ENCODE data around the gene CRY2. TPM values are rescaled to one million over a fixed set of nuclear protein-coding genes. Genes with fewer than 3 reads are reported as not detected.

The CRY2 gene
- total RNA-seq, 2 donors from 2014 or later = 14.0 to 31.4 TPM

DNA sequence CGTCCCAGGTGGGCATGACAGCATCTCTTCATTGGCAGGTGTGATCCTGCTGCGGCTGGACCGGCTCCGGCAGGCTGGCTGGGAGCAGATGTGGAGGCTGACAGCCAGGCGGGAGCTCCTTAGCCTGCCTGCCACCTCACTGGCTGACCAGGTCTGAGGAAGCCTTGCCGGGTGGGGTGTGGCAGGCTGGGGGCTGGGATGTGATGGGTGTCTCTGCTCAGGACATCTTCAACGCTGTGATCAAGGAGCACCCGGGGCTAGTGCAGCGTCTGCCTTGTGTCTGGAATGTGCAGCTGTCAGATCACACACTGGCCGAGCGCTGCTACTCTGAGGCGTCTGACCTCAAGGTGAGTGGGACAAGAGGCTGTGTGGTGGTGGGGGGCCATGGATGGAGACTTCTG is 78.7 kb downstream of the CRY2 start:
- DNase-seq (ENCODE audit: low spot score in 2 of 2) (no peak), ATAC-seq (no peak)
- no peaks in the 10 kb centered on the region for H3K9me3 Mint-ChIP-seq
- H3K36me3 Mint-ChIP-seq = no peaks in the 10 kb centered on the region
- peak overlapping the region in 1 of 2 donors; percentile 22 for H3K27ac Mint-ChIP-seq

DNA sequence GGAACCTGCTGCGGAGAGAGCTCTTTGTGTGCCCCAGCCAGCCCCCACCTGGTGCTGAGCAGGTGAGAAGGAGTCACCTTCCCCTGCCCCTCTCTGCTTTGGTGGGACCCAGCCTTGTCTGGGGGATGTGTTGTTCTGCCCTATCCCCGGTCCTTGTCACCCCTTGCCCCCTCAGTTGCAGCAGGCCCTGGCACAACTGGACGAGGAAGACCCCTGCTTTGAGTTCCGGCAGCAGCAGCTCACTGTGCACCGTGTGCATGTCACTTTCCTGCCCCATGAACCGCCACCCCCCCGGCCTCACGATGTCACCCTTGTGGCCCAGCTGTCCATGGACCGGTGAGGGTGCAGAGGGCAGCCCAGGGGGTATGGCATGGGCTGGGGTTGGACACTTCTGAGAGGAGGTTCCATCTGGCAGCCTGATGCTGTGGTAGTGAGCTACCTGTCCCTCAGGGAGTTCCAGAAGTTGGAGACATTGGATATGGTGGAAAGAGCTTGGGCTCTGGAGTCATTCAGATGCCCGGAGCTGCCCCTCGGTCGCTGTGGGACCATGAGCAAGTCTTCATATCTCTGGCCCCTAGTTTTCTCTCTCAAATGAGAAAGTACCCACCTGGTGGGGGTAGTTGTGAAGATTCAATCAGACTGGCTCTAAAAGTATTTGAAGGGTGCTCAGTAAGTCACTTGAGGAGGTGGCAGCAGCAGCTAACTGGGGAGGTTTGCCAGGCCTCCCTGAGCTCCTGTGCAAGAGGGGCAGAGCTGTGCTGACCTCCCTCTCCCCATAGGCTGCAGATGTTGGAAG is 79.5 kb downstream of the CRY2 start:
- ATAC-seq = no peak
- DNase-seq (ENCODE audit: low spot score in 2 of 2) = no peak
- Mint-ChIP-seq H3K36me3 (no peaks in the 10 kb centered on the region), H3K27ac (peak overlapping the region in 1 of 2 donors; percentile 50), H3K9me3 (no peaks in the 10 kb centered on the region)

DNA sequence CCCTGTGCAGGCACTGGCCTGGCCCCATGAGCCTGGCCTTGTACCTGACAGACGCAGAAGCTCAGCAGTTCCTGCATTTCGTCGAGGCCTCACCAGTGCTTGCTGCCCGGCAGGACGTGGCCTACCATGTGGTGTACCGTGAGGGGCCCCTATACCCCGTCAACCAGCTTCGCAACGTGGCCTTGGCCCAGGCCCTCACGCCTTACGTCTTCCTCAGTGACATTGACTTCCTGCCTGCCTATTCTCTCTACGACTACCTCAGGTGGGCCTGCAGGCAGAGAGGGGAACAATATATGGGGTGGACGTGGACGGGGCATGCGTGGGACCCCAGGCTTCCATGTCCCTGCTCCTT is 80.0 kb downstream of the CRY2 start:
- no peaks in the 10 kb centered on the region for H3K36me3 Mint-ChIP-seq
- DNase-seq (ENCODE audit: low spot score in 2 of 2) (no peak), ATAC-seq (no peak)
- no peaks in the 10 kb centered on the region for H3K9me3 Mint-ChIP-seq
- no peak overlapping the region for H3K27ac Mint-ChIP-seq

DNA sequence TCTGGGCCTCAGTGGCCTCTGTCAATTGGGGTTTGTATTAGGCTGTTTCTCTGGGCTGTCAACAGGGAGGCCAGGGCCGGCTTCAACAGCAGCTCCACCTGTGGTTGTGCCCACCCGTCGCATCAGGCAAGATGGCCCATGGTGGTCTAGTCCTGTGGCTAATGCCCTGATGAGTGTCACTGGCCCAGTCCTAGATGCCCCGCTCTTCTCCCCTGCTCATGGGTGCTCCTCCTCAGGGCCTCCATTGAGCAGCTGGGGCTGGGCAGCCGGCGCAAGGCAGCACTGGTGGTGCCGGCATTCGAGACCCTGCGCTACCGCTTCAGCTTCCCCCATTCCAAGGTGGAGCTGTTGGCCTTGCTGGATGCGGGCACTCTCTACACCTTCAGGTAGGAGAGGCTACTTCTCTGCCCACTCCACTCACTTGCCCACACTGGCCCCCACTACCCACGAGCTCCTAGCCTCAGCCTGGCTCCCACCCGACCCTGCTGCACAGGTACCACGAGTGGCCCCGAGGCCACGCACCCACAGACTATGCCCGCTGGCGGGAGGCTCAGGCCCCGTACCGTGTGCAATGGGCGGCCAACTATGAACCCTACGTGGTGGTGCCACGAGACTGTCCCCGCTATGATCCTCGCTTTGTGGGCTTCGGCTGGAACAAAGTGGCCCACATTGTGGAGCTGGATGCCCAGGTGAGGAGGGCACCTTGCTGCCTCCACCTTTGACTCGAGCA is 80.6 kb downstream of the CRY2 start:
- Mint-ChIP-seq H3K36me3 (no peaks in the 10 kb centered on the region), H3K9me3 (no peaks in the 10 kb centered on the region), H3K27ac (no peak overlapping the region)
- ATAC-seq (no peak), DNase-seq (ENCODE audit: low spot score in 2 of 2) (no peak)

DNA sequence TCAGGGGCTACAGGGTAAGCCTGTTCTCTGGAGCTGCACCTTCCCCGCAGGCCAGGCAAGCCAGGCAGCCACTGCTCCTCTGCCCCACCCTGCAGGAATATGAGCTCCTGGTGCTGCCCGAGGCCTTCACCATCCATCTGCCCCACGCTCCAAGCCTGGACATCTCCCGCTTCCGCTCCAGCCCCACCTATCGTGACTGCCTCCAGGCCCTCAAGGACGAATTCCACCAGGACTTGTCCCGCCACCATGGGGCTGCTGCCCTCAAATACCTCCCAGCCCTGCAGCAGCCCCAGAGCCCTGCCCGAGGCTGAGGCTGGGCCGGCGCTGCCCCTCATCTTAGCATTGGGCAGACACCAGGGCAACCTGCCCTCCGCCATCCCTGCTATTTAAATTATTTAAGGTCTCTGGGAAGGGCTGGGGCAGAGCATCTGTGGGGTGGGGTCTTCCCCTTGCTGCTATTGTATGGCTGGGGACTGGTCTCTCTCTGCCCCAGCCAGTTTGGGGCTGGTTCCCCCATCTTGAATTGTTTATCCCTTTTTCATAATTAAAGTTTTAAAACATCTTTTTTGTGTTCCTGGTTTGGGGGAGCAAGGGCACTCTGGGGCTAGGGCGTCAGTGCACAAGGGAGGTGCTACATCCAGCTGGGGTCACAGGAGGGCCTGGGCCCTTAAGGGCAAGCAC is 81.4 kb downstream of the CRY2 start:
- no peak for ATAC-seq
- Mint-ChIP-seq H3K9me3 (no peaks in the 10 kb centered on the region), H3K36me3 (no peaks in the 10 kb centered on the region), H3K27ac (no peak overlapping the region)
- no peak for DNase-seq (ENCODE audit: low spot score in 2 of 2)

DNA sequence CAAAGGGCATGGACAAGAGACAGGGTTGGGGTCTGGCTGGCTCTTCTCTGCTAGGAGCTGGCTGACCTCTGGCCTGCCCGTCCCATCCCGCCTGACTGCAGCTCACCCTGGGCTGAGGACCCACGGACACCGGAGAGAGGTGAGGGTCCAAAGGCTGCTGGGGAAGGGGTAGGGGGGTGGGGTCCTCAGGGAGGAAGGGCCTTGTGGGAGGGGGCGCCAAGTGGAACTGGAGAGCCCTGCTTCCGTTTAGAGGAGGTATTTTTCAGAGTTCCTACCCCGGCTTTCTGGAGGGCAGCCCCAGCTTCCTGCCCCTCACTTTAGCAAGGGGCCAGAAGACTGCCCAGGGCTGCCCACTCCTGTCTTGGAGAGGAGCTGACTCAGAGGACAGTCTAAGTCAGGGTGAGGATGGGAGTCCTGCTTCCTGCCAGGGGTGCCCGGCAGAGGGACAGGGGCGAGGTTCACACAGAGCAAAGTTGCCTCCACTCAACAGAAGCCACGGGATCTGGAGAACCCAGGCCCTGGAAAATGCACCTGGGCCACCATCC is 82.3 kb downstream of the CRY2 start:
- ATAC-seq (peak; percentile 8 to 34), DNase-seq (ENCODE audit: low spot score in 2 of 2) (no peak)
- no peaks in the 10 kb centered on the region for H3K36me3 Mint-ChIP-seq

DNA sequence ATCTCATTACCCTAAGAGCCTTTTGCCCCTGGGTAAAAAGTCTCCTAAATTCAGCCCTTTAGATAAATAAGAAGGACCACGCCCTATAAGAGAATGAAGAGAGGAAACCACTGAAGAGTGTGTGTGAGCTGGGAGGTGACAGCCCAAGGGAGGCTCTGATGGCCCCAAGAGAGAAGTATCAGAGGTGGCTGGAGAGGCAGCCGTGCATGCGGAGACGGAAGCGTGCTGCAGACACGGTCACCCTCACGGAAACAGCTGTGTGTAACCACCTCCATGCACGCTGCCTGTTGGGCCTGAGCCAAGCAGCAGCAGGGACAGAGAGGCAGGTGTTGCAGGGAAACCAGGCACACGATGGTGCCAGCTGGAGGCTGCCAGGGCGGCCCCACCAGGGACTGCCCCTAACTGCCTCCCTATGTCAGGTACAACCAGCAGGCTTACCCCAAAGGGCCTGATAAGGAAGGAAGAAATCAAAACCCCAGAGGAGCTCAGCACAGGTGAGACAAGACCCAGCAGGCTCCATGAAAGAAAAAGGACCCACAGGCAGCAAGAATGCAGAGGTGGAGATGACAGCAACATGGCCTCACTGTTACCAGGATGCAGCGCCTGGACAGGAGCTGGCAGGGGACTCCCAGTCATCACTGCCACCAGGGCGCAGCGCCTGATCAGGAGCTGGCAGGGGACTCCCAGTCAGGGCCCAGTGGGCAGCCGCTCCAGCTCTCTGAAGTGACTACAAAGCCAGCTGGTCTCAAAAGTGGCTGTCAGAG is 82.9 kb downstream of the CRY2 start:
- DNase-seq (ENCODE audit: low spot score in 2 of 2) (no peak), ATAC-seq (peak; percentile 40 to 57)
- Mint-ChIP-seq H3K36me3 (no peaks in the 10 kb centered on the region), H3K27ac (peak overlapping the region; percentile 81 to 89), H3K9me3 (no peaks in the 10 kb centered on the region)

More for the DNA sequence above, 82.3 kb downstream of the CRY2 start:
- Mint-ChIP-seq H3K9me3 (no peaks in the 10 kb centered on the region), H3K27ac (peak overlapping the region; percentile 81 to 89)

DNA sequence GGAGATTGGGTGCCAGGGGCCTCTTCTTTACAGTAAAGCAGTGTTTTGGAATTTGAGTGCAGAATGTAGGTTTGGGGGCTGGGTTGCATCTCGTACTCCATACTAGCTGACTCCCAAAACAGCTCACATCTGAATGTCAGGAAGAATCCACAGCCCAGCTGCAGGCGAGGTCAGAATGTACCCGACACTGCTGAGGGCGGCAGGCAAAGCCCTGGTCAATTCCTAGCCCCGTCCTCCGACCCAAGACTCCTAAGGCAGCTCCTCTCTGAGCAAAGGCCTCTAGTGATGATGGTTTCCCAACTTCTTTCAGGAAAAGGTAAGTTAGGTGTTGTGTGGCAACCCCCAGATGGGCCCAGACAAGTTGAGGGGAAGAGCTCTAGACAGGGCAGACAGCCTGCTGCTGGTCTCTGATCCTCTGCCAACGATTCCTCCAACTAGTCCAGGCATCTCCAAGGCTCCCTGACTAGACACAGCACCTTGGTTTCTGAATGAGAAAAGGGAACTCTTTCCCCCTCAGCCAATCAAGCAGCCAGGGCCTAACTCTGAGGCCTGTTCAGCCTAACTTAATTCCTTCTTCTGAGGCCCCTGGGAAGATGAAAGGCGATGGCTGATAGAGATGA is 83.8 kb downstream of the CRY2 start:
- no peaks in the 10 kb centered on the region for H3K9me3 Mint-ChIP-seq
- H3K27ac Mint-ChIP-seq = peak overlapping the region; percentile 81
- no peak for ATAC-seq
- H3K36me3 Mint-ChIP-seq = no peaks in the 10 kb centered on the region
- DNase-seq (ENCODE audit: low spot score in 2 of 2) = no peak

DNA sequence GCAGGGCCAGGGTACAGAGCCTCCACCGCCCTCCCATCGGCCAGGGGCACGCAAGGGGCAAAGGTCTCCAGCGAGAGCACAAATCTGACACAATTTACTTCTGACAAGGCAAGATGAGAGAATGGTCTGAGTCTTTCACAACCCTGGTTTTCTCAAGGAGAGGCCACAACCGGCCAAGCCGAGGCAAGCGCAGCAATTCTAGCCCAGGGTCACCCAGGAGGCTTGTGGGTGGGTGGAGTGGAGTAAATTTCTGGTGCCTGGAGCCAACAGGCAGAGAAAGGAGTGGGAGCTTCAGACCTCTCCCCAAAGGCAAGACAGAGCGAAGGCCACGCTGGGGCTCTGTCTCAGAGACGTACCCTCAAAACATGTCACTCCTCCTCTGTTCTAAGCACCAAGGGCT is 84.5 kb downstream of the CRY2 start:
- ATAC-seq (no peak), DNase-seq (ENCODE audit: low spot score in 2 of 2) (no peak)
- no peaks in the 10 kb centered on the region for H3K9me3 Mint-ChIP-seq
- H3K36me3 Mint-ChIP-seq = no peaks in the 10 kb centered on the region
- peak overlapping the region; percentile 81 for H3K27ac Mint-ChIP-seq

DNA sequence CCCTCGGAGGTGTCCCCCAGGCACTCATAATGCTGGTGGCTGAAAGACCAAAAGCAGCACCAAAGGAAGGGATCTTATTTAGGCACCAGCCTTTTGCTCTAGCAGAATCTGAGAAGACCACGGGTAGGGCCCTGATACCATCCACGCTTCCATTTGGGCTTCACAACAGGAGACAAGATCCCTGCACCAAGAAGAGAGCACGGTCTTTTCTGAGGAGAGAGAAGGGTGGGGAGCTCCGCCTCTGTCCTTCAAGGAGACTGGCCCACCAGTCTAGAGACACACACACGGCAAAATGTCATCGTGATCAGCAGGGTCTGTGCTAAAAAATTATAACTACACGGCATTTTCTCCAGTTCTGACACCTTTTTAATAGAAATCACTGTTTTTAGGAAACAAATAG is 84.9 kb downstream of the CRY2 start:
- DNase-seq (ENCODE audit: low spot score in 2 of 2) = no peak
- H3K27ac Mint-ChIP-seq = peak overlapping the region in 1 of 2 donors; percentile 81
- H3K36me3 Mint-ChIP-seq = no peaks in the 10 kb centered on the region
- H3K9me3 Mint-ChIP-seq = no peaks in the 10 kb centered on the region
- ATAC-seq = no peak

Other genes with a start within 250 kb of the CRY2 start
- under 1 TPM in 1 of 2 donors, not detected in 1; 0.18 TPM for gene CHST1, start 181.9 kb upstream of the CRY2 start, total RNA-seq
- 10 to 100 TPM in 1 of 2 donors, 1 to 10 TPM in 1; 7.9 to 10.8 TPM for gene SLC35C1, start 42.3 kb upstream of the CRY2 start, total RNA-seq
- gene MAPK8IP1, start 38.2 kb downstream of the CRY2 start, total RNA-seq = under 1 TPM; 0.23 to 0.57 TPM
- gene FREY1, start 59.8 kb downstream of the CRY2 start, total RNA-seq = under 1 TPM; 0.64 to 0.91 TPM
- gene PEX16, start 70.4 kb downstream of the CRY2 start, total RNA-seq = 10 to 100 TPM; 33.9 to 39.4 TPM
- gene LARGE2, start 75.2 kb downstream of the CRY2 start, total RNA-seq = 1 to 10 TPM in 1 of 2 donors, under 1 TPM in 1; 0.62 to 1.1 TPM